Kidney epithelial cell (primary cell): ENCODE data around the gene ZBTB48. TPM values are rescaled to one million over a fixed set of nuclear protein-coding genes. Genes with fewer than 3 reads are reported as not detected.
"Not testable (repeated sequence)": the region's sequence is repeated elsewhere in the genome, so short reads cannot be mapped to it uniquely, and the experiment has no call there.

Experiments
- DNase-seq: peaks from one replicate; pipeline ENCODE4 v3.0.0-alpha.2; 2010; ENCODE audit warnings: low read depth
- H3K27me3 ChIP-seq: 2 replicates; pipeline ENCODE4 v1.6.0; 2011; ENCODE audit warnings: low read length; ENCODE audit not compliant: control insufficient read depth, insufficient read depth
- H3K36me3 ChIP-seq: 2 replicates; pipeline ENCODE4 v1.5.1; 2011; ENCODE audit warnings: low read length; ENCODE audit not compliant: control insufficient read depth, insufficient read depth
- H3K4me3 ChIP-seq: 2 replicates; pipeline ENCODE4 v1.5.1; 2011; ENCODE audit warnings: low read depth, mild to moderate bottlenecking, control low read depth, low read length
- total RNA-seq: library from RNA; depleted of rRNA; stranded (reverse); fragments of >200 nt; gene quantifications from 2 replicates; pipeline ENCODE4 v1.2.3, GENCODE V29; 2015
- TF ChIP-seq, protein P1 (sequence below): IDR thresholded peaks from 2 replicates; pipeline ENCODE4 v1.5.1; 2011; ENCODE audit warnings: mild to moderate bottlenecking, moderate library complexity, low read length, control low read depth, inconsistent platforms; ENCODE audit not compliant: insufficient read depth, poor library complexity, severe bottlenecking

Gene ZBTB48
- total RNA-seq, 1 donor from 2014 or later: 14.2 TPM

DNA sequence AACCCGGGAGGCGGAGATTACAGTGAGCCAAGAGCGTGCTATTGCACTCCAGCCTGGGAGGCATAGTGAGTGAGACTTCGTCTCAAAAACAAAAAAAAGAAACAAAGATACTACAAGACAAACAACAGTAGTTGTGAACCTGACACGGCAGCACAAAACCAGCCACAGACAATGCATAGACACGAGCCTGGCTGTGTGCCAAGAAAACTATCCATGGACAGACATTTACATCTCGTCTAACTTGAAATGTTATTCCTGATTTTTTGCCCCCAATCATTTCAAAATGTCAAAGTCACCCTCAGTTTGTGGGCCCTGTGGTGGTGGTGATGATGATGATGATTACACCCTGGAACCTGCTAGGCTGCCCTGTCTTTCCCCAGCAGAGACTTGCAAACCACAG lies 16.6 kb downstream of the ZBTB48 start:
- H3K27me3 ChIP-seq: no peaks in the 10 kb centered on the region
- TF ChIP-seq, protein P1, sequence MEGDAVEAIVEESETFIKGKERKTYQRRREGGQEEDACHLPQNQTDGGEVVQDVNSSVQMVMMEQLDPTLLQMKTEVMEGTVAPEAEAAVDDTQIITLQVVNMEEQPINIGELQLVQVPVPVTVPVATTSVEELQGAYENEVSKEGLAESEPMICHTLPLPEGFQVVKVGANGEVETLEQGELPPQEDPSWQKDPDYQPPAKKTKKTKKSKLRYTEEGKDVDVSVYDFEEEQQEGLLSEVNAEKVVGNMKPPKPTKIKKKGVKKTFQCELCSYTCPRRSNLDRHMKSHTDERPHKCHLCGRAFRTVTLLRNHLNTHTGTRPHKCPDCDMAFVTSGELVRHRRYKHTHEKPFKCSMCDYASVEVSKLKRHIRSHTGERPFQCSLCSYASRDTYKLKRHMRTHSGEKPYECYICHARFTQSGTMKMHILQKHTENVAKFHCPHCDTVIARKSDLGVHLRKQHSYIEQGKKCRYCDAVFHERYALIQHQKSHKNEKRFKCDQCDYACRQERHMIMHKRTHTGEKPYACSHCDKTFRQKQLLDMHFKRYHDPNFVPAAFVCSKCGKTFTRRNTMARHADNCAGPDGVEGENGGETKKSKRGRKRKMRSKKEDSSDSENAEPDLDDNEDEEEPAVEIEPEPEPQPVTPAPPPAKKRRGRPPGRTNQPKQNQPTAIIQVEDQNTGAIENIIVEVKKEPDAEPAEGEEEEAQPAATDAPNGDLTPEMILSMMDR: no peak
- H3K36me3 ChIP-seq: peaks cover 4% of the 10 kb centered on the region
- H3K4me3 ChIP-seq: no peak overlapping the region
- DNase-seq: no peak

DNA sequence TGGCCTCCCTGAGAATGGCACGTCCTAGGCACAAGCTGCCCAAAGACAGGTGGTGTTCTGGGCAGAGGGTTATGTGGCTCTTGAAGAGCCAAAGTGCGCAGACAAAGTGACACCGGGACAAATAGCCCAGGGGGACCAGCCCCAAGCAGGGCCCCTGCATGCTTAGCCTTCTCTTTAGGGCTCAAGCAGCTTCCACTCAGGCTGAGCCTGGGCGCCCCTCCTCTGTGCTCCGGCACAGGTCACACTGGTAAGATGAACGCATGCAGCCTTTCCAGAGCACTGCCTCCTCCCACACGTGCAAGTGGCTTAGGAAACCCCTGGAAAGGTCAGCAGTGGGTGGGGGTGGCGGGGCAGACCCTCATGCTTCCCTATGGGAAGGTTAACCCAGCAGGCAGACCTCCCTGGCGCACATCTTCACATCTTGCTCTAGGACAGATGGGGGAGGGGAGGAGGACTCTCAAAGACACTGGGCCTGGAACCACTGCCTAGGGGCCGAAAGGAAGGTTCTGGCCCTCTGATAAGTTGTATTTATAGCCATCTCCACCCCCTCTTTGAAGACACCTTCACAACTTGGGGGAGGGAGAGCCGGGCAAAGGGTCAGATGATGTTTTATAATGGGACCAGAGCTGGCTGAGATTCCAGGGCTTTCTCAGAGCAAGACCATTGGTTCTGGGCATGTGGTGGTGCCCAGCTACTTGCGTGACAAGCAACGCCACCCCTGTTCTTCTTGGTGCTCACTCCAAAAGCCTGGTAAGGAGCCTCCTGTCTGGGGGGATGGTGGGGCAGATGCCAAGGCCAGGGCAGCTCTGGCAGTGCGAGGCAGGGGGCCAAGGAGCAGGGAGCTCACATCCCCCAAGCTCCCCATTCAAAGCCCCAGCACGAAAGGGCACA lies 17.3 kb downstream of the ZBTB48 start:
- Histone ChIP-seq H3K27me3 (no peaks in the 10 kb centered on the region), H3K36me3 (peaks cover 3% of the 10 kb centered on the region), H3K4me3 (no peak overlapping the region)
- no peak for DNase-seq
- TF ChIP-seq, protein P1: no peak

DNA sequence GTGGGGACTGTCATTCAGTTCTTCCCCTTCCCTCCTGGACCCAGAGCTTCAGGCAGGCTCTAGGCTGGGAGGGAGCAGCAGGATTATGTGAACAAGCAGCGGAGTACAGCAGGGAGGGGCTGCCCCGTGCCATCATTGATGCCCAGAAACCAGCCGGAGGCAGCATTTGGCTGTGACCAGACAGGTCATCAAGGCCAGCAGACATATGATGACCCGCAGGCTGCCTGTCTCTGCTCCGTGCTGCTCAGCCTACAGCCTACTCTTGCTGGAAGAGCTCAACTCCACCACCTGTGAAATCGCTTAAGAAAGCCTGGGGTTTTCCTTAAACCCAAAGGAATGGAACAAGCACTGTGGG lies 18.0 kb downstream of the ZBTB48 start:
- TF ChIP-seq, protein P1: no peak
- no peak for DNase-seq
- Histone ChIP-seq H3K27me3 (no peaks in the 10 kb centered on the region), H3K4me3 (no peak overlapping the region), H3K36me3 (peaks cover 3% of the 10 kb centered on the region)

DNA sequence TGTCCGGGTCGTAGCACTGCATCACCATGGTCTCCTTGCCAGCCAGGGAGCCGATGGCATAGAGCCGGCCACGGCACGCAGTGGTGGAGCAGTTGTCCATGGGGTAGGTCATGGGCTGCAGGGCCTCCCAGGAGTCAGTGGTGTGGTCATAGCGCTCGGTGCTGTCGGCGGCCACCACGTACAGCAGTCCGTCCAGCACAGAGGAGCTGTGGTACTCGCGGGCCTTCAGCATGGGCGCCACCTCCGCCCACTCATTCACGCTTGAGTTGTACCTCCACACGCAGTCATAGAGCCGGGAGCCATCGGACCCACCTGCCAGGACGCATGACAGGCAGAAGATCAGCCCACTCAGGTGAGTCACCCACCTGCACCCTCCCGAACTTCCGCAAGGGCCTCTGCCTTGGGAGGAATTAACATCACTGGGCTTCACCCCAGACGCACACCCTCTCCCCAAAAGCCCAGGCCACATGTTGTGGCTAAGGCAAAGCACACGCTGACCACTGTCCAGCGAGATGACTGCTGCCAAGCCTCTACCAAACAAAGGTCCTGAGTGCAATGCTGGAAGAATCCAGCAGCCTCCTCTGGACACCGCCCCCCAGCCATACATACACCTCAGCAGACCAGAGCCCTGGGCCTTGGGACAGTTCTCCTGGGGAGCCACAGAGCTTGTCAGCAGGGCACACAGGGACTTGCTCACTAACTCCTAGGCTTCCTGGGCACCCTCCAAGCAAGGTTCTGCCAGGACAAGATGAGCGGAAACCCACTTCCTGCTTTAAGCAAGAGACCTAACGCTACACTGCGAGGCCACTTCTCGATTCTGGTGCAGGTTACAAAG lies 19.6 kb downstream of the ZBTB48 start:
- Histone ChIP-seq H3K4me3 (no peak overlapping the region), H3K27me3 (no peaks in the 10 kb centered on the region), H3K36me3 (peaks cover 1% of the 10 kb centered on the region)
- TF ChIP-seq, protein P1: no peak
- no peak for DNase-seq

DNA sequence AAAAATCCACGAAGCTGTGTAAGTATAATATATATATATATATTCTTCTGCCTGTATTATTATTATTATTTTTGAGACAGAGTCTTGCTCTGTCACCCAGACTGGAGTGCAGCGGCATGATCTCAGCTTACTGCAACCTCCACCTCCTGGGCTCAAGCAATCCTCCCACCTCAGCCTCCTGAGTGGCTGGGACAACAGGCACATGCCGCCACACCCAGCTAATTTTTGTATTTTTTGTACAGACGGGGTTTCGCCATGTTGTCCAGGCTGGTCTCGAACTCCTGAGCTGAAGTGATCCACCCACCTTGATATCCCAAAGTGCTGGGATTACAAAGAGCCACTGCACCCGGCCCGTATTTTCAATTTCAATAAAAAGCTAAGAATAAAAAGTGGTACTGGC lies 20.2 kb downstream of the ZBTB48 start:
- H3K36me3 ChIP-seq, H3K27me3 ChIP-seq, DNase-seq: not testable (repeated sequence)
- peak overlapping the region; percentile 69 for H3K4me3 ChIP-seq

DNA sequence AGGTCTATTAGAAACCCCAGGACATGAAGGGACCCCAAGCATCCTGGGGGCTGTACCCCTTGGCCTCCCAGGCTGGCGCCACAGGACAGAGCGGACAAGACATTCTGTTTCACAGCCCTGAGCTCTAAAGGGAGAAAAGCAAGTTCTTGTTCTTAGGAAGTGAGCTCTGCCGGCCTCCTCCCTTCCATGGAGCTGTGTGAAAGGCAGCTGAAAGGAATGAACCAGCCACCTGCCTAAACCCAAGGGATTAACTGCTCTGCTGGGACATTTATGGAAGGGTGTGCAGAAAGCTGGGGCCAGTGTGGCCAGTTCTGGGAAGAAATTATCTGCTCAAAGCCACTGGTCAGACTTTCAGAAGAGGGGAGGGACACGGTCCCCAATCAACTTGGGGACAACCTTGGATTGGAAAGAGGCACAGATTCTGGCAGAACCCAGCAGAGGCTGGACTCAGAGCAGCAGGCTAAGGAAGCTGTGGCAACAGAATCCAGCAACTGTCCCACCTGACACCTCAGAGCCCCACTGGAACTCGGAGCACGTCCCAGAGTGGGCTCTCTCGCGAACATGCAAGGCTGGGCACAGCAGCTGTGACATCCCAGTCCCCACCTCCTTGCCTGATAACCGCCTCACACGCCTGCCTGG lies 20.7 kb downstream of the ZBTB48 start:
- H3K27me3 ChIP-seq: no peaks in the 10 kb centered on the region
- TF ChIP-seq, protein P1: no peak
- DNase-seq: no peak
- H3K4me3 ChIP-seq: peak overlapping the region; percentile 69
- peaks cover 1% of the 10 kb centered on the region for H3K36me3 ChIP-seq
